RWPE1 (cell line): ENCODE measurements around the gene ANKZF1.
A peak's percentile ranks its signal among the peaks of the same experiment; 100 is the strongest.

Experiments
- CTCF ChIA-PET: fragments of 350-600 bp; sonication (Branson Sonifier 250); formaldehyde crosslinking; extraction: SDS; loops from one replicate; lab custom pipeline; 2021; lab: Yijun Ruan, JAX
- POLR2A ChIA-PET: fragments of 400-600 bp; formaldehyde crosslinking; extraction: SDS; loops from one replicate; lab custom pipeline; 2020; ENCODE audit warnings: antibody characterized with exemption; ENCODE audit not compliant: low non-redundant PET; lab: Yijun Ruan, JAX
- DNase-seq: peaks from one replicate; pipeline ENCODE4 v3.0.0; 2012; ENCODE audit warnings: low spot score
- H3K27ac ChIP-seq: fragments of 450-650 bp; 2 replicates; pipeline ENCODE4 v1.5.1; 2017
- CTCF ChIP-seq: fragments of 450-650 bp; conservative IDR thresholded peaks from 2 replicates; pipeline ENCODE4 v1.5.1; 2017; ENCODE audit warnings: low read depth, mild to moderate bottlenecking

ANKZF1 gene

GRCh38 chr2:219248845-219249202 is 19.2 kb downstream of the ANKZF1 start:
- H3K27ac ChIP-seq: peak overlapping the region; percentile 98
- TF ChIP-seq CTCF: no peak
- no peak for DNase-seq
- CTCF ChIA-PET: interaction anchor here (0.8 to 2.7 kb wide), 5 partner anchors 19 to 50 kb away, joined by 3 to 22 read pairs (median 5); partner anchors contain the start of genes ANKZF1 and DNAJB2
- POLR2A ChIA-PET: interaction anchor here (0.6 to 2.1 kb wide), 6 partner anchors 19 to 67 kb away, joined by 3 to 14 read pairs (median 6); partner anchors contain the start of genes ANKZF1, ATG9A and DNAJB2

GRCh38 chr2:219249203-219249980 is 19.8 kb downstream of the ANKZF1 start:
- ChIA-PET CTCF (interaction anchor here (0.8 to 2.7 kb wide), 5 partner anchors 19 to 50 kb away, joined by 3 to 22 read pairs (median 5); partner anchors contain the start of genes ANKZF1 and DNAJB2), POLR2A (interaction anchor here (0.6 to 2.1 kb wide), 8 partner anchors 20 to 355 kb away, joined by 3 to 14 read pairs (median 4); partner anchors contain the start of genes ANKZF1, ATG9A and DNAJB2)
- TF ChIP-seq CTCF: no peak
- peak; percentile 81 for DNase-seq
- peak overlapping the region; percentile 98 for H3K27ac ChIP-seq

- ChIA-PET POLR2A (interaction anchor here (0.6 to 4.9 kb wide), 6 partner anchors 23 to 356 kb away, joined by 3 to 35 read pairs (median 8); partner anchors contain the start of gene DNAJB2), CTCF (interaction anchor here (0.6 to 2.7 kb wide), 3 partner anchors 28 to 49 kb away, joined by 3 to 22 read pairs (median 5); partner anchors contain the start of gene DNAJB2)
- DNase-seq: no peak
- H3K27ac ChIP-seq: peak overlapping the region; percentile 98
- TF ChIP-seq CTCF: no peak
These were observed 20.6 kb downstream of the ANKZF1 start for GRCh38 chr2:219250049-219250781.

- ChIA-PET POLR2A (interaction anchor here (0.8 to 4.9 kb wide), 4 partner anchors 22 to 136 kb away, joined by 3 to 35 read pairs (median 4); partner anchors contain the start of gene DNAJB2), CTCF (interaction anchor here (1.4 to 2.5 kb wide), 3 partner anchors 27 to 46 kb away, joined by 7 to 22 read pairs (median 19); partner anchors contain the start of gene DNAJB2)
- no peak for TF ChIP-seq CTCF
- no peak for DNase-seq
- H3K27ac ChIP-seq: peak overlapping the region; percentile 98
These were observed 22.1 kb downstream of the ANKZF1 start for GRCh38 chr2:219251656-219252055.

- ChIA-PET CTCF (interaction anchor here (1.4 to 2.5 kb wide), 3 partner anchors 26 to 46 kb away, joined by 7 to 22 read pairs (median 19); partner anchors contain the start of gene DNAJB2), POLR2A (interaction anchor here (0.6 to 4.9 kb wide), 6 partner anchors 21 to 319 kb away, joined by 3 to 35 read pairs (median 6); partner anchors contain the start of genes DNAJB2 and OBSL1)
- peak overlapping the region; percentile 98 for H3K27ac ChIP-seq
- peak; percentile 45 for DNase-seq
- TF ChIP-seq CTCF: no peak
These were observed 22.5 kb downstream of the ANKZF1 start for GRCh38 chr2:219252084-219252483.

DNA sequence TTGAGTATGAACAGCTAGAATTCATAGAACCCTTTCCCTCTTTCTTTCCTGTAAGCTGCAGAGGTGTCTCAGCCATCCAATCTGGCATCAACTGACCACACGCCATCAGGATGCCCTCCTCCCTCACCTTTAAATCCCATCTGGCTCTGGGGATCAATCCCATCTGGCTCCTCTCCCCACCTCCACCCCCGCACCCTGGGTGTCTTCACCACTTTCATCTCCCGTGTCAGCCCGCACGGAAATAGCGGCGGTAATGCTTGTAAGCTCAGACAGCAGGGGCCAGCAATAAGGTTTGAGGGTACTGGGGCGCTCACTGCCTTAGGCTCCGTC is 22.9 kb downstream of the ANKZF1 start:
- peak overlapping the region; percentile 98 for H3K27ac ChIP-seq
- POLR2A ChIA-PET: interaction anchor here (0.6 to 4.9 kb wide), 11 partner anchors 8 to 319 kb away, joined by 3 to 35 read pairs (median 4); partner anchors contain the start of genes DNAJB2 and OBSL1
- TF ChIP-seq CTCF: no peak
- CTCF ChIA-PET: interaction anchor here (0.6 to 2.5 kb wide), 4 partner anchors 26 to 45 kb away, joined by 3 to 22 read pairs (median 13); partner anchors contain the start of gene DNAJB2
- DNase-seq: peak; percentile 17
